ENCODE measurements around the gene MIB1.

Gene MIB1

GRCh38 chr18:21815101-21815500 lies 74.5 kb downstream of the MIB1 start:
- DNase-seq (ENCODE audit: low read depth in 1 of 2, low spot score in 1 of 2) = no peak

DNA sequence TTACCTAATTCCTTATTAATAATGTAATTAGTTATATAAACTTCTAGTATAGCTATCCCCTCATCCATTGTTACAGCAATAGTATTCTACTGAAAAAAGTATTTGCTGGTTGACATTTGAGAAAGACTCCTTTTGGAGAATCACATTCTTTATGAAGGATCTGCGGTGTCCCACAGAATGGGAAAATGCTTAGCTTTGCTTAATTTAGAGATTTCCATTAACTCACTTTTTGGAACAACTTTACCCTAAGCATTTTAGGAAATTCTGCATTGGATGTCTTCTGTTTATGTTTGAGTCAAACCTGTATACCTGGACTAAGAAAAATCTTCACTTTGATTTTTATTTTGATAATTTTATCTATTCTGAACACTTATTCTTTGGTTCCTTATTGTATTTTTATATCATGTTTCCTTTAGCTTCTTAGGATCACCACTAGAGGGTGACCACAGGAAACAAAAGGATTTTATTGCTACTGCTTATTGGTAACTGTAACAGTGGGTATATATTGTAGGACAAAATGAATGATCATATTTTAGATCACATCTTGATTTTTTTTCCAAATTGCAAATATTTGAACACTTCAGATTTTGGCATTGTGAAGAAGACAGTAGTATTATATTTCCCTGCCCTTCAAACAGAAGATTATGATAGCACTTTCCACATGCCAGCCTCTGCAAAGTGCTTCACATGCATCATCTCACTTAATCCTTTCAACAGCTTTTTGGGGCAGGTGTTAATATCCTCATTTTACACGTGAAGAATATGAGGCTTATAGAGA lies 79.6 kb downstream of the MIB1 start:
- DNase-seq (ENCODE audit: low read depth in 1 of 2, low spot score in 1 of 2) = no peak

DNA sequence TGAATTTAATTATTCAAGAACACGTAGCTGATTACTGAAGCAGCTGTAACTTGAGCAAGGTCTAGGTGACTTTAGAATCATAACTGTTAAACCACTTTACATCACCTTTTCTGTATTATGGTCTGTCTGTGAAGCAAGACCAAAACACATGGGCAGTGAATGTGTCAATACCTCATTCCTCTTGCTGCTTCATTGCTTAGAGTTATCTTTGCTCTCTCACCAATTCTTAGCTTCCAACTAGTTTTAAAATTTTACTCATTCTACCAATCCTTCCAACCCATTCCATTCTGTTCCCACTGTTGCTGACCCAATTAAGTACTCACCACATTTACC lies 80.2 kb downstream of the MIB1 start:
- DNase-seq (ENCODE audit: low read depth in 1 of 2, low spot score in 1 of 2) = no peak

GRCh38 chr18:21823848-21824247 lies 83.3 kb downstream of the MIB1 start:
- DNase-seq (ENCODE audit: low read depth in 1 of 2, low spot score in 1 of 2) = no peak

GRCh38 chr18:21826196-21826595 lies 85.6 kb downstream of the MIB1 start:
- no peak for DNase-seq (ENCODE audit: low read depth in 1 of 2, low spot score in 1 of 2)

DNA sequence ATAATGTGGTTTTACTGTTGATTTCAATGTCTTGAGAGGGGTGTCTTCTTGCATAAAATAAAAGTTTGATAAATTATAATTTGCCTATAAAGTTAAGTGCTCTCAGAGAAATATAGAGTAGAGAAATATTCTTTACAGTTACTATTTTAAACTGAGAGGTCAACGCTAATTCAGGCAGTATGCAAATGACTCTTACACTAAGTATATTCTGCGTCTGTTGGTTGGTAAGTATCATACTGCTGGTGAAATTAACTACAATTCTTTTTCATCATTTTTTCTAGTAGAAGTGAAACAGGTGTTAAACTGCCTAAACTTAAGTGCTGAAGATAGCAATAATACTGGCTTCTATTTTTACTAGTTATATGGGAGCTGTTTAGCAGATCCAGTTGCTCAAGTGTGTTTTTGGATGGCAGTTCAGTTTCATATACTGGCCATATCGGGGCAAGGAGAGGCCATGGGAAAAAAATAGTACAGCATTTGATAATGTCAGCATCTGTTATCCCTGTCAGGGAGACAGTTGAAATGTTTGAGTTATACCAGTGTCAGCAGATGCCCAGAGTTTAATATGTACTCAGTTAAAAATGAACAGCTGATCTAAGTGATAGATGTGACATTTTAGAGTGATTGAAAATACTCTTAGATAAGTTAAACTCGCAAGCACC lies 86.2 kb downstream of the MIB1 start:
- DNase-seq (ENCODE audit: low read depth in 1 of 2, low spot score in 1 of 2) = no peak

- DNase-seq (ENCODE audit: low read depth in 1 of 2, low spot score in 1 of 2) = no peak
Observed at GRCh38 chr18:21830532-21830931, 89.9 kb downstream of the MIB1 start.

- no peak for DNase-seq (ENCODE audit: low read depth in 1 of 2, low spot score in 1 of 2)
Observed at GRCh38 chr18:21831413-21831831, 90.8 kb downstream of the MIB1 start.

GRCh38 chr18:21833604-21834298 lies 93.2 kb downstream of the MIB1 start:
- DNase-seq (ENCODE audit: low read depth in 1 of 2, low spot score in 1 of 2) = no peak

- no peak for DNase-seq (ENCODE audit: low read depth in 1 of 2, low spot score in 1 of 2)
Observed at GRCh38 chr18:21834299-21834660, 93.7 kb downstream of the MIB1 start.

- no peak for DNase-seq (ENCODE audit: low read depth in 1 of 2, low spot score in 1 of 2)
Observed at GRCh38 chr18:21841570-21841969, 101.0 kb downstream of the MIB1 start.

DNA sequence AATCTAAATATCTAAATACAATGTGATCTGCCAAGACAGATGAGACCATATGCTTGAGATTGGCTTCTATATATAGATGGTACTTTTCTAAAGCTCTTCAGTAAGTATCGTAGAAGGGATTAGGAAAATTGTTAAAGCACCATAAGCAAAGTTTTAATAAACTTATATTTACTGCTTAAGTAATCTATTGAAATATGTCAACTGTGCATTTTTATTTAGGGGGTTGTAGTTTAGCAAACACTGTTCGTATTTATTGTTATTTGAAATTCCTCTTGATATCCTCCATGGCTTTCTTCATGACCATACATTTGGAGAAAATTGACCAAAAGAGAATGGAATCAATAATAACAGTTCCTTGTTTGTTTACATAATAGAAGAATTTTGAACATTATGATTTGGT lies 102.7 kb downstream of the MIB1 start:
- DNase-seq (ENCODE audit: low read depth in 1 of 2, low spot score in 1 of 2) = no peak

GRCh38 chr18:21851327-21851961 lies 110.9 kb downstream of the MIB1 start:
- no peak for DNase-seq (ENCODE audit: low read depth in 1 of 2, low spot score in 1 of 2)

- no peak for DNase-seq (ENCODE audit: low read depth in 1 of 2, low spot score in 1 of 2)
Observed at GRCh38 chr18:21853016-21853415, 112.4 kb downstream of the MIB1 start.

DNA sequence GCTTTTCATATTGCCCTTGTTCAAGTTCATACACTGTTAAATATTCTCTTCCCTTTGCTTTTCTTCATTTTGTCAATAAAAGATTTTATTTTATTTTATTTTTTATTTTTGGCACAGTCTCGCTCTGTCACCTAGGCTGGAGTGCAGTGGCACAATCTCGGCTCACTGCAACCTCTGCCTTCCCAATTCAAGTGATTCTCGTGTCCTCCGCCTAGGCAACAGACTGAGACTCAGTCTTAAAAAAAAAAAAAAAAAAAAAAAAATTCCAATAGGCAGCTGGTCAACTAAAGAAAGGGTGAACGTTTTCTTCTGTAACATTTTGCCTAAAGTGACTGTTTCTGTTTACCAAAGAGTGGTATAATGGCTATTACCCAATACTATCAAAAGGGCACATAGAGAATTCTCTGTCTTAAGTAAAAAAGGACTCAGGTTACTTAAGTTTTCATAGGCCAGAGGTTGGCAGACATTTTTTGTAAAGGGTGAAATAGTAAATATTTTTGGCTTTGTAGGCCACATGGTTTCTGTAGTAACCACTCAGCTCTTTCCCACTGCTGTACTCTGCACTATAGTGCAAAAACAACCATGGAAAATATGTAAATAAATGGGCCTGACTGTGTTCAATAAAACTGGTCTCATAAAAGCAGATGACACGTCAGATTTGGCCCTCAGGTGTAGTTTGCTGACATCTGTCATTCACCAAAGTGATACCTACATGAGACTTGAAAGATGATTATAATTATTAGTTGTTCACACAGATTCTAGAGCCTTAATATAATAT lies 113.4 kb downstream of the MIB1 start:
- no peak for DNase-seq (ENCODE audit: low read depth in 1 of 2, low spot score in 1 of 2)

DNA sequence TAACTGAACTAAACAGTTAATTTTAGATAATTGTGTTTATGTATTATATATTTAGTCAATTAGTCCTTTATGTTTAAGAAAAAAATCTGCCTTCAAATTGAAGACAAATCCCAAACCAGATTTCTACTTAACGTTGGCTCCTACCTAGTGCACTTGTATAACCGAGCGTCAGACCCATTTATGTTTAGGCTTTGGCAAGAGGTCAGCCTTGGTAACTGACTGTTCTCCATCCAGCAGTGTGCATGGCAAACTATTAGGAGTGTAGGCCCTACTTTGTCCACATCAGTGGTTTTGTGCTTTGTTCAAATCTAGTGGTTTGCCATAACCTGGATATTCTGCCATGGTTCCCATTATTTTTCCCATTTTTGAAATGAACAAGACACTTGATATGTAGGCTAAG lies 114.8 kb downstream of the MIB1 start:
- no peak for DNase-seq (ENCODE audit: low read depth in 1 of 2, low spot score in 1 of 2)

GRCh38 chr18:21857871-21858270 lies 117.3 kb downstream of the MIB1 start:
- DNase-seq (ENCODE audit: low read depth in 1 of 2, low spot score in 1 of 2) = no peak

DNA sequence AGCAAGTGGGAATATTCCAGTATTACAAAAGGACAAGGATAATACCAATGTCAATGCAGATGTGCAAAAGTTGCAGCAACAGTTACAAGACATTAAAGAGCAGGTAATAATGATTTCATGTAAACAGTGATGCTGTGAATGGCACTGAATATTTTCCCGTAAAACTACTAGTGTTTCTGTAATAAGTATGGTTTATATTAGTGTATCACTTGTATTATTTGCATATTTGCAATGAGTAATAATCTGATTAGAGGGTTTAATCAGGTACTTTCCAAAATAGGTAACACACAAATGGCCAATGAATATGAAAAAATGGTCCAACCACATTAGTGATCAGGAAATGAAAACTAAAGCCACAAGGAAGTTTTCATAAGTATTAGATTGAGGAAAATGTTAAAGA lies 118.0 kb downstream of the MIB1 start:
- no peak for DNase-seq (ENCODE audit: low read depth in 1 of 2, low spot score in 1 of 2)

DNA sequence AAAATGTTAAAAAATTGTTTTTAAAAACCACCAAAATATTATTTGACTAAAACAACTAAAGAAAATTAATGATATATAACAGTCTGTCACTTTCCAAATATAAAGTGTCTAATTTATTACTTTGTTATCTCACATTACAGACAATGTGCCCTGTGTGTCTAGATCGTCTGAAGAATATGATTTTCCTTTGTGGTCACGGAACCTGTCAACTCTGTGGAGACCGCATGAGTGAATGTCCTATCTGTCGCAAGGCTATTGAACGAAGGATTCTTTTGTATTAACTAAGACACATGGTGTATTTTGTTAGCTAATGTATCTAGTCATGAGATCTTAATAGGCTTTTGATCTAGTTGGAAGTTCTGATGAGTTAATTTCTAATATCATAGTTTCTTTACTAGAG lies 123.8 kb downstream of the MIB1 start:
- no peak for DNase-seq (ENCODE audit: low read depth in 1 of 2, low spot score in 1 of 2)

GRCh38 chr18:21865043-21865442 lies 124.5 kb downstream of the MIB1 start:
- DNase-seq (ENCODE audit: low read depth in 1 of 2, low spot score in 1 of 2) = no peak

- no peak for DNase-seq (ENCODE audit: low read depth in 1 of 2, low spot score in 1 of 2)
Observed at GRCh38 chr18:21868770-21869169, 128.2 kb downstream of the MIB1 start.
